HG02759 (cell line): ENCODE measurements around the gene MRLN.
A peak's percentile ranks its signal among the peaks of the same experiment; 100 is the strongest.

Experiments
- ATAC-seq: cut with Tn5 transposase; IDR thresholded peaks from one replicate; pipeline ENCODE4 v1.9.1; 2021; ENCODE audit warnings: mild to moderate bottlenecking, moderate library complexity; ENCODE audit not compliant: unreplicated experiment

MRLN gene

DNA sequence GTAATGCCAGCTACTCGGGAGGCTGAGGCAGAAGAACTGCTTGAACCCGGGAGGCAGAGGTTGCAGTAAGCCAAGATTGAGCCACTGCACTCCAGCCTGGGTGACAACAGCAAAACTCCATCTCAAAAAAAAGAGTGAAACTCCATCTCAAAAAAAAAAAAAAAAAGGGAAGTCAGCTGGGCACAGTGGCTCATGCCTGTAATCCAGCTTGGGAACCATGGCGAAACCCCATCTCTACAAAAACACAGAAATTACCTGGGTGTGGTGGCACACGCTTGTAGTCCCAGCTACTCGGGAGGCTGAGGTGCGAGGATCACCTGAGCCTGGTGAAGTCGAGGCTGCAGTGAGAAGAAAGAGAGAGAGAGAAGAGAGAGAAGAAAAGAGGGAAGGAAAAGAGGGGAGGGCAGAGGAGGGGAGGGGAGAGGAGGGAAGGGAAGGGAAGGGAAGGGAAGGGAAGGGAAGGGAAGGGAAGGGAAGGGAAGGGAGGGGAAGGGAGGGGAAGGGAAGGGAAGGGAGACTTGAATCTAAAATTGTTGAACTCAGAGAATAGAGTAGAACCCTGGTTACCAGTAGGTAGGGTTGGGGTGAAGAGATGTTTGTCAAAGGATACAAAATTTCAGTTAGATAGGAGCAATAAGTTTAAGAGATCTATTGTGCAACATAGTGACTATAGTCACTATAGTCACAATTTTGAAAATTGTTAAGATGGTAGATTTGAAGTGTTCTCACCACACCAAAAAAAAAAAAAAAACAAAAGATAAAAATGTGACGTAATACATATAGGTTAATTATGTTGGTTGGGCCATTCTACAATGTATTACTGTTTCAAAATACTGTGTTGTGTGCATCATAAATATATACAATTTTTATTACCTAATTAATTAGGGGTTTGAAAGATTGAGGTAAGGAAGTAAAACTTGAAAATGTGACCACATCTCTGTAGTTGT, 46.1 kb downstream of the MRLN start:
- ATAC-seq = no peak

DNA sequence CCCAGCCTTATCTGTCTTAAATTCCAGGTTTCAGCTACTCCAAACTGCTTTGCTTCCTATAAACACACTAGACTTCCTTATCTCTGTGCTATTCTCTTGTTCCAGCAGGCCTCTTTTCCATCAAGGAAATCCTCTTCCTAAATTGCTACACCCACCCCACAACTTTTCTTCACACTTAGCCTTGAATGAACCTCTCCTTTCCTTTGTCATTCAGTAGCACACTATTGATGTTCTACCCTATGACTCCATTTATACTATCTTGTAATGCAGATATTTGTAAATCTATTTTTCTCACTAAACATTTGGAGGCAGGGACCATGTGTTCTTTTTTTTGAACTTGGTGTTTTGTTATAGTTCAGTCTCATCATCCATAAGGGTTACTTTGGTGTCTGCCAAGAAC, 47.3 kb downstream of the MRLN start:
- no peak for ATAC-seq

- ATAC-seq = no peak
These were observed 48.6 kb downstream of the MRLN start for GRCh38 chr10:59704630-59705029.

DNA sequence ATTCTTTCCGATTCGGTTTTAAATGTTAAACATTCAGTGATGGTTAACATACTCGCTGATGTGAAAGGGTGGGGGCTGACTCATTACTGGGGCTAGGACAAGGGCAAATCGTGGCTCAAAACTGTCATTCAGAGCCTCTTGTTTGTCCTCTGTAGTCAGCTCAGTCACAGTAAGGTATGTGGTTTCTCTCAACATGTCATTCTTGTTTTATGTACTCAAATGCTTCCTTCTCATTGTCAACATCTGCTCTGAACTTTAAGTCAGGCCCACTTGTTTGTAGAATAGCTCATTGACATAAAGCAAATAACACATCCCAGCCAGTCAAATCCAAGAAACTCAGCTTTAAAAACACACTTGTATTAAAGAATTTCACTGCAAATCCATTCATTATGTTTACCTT, 50.9 kb downstream of the MRLN start:
- peak; percentile 52 for ATAC-seq

- no peak for ATAC-seq
These were observed 52.5 kb downstream of the MRLN start for GRCh38 chr10:59700709-59701108.

DNA sequence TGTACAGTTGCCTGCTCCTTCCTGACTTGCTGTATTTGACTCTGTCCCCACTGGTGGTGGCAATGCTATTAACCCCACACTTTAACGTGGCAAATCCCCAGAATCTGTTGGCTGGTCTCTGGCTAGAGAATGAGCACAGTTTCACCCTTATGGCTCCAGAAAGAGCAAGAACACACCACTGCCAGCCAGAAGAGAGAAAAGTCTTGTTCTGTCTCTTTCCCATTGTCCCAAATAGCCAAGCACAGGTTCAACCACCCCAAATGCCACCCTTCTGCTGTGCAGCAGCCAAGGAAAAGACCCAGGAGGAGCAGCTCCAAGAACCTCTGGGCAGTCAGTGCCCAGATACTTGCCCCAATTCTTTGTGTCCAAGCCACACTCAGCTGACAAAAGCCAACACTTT, 54.9 kb downstream of the MRLN start:
- ATAC-seq = no peak

GRCh38 chr10:59695637-59696036, 57.6 kb downstream of the MRLN start:
- ATAC-seq = no peak

- no peak for ATAC-seq
These were observed 58.3 kb downstream of the MRLN start for GRCh38 chr10:59694936-59695335.

- no peak for ATAC-seq
These were observed 61.1 kb downstream of the MRLN start for GRCh38 chr10:59692113-59692512.

DNA sequence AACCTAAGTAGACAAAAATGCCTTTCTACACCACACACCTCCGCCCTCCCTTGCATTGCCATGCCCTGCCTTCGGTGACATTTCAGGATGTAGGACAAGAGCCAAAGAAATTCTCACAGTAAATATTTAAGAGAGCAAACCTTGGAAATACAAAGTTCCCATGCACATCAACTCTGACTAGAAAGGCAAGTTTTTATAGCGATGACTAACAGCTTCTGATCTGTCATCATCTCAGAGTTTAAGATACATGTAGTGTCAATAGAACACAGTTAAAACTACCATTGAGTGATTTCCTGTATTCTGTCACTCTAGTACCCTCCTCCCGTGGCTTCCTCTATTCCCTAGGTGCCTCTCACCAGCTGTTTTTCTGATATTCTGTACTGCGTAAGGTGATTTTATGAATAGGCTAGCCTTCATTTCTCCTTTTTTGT, 64.3 kb downstream of the MRLN start:
- ATAC-seq = no peak

DNA sequence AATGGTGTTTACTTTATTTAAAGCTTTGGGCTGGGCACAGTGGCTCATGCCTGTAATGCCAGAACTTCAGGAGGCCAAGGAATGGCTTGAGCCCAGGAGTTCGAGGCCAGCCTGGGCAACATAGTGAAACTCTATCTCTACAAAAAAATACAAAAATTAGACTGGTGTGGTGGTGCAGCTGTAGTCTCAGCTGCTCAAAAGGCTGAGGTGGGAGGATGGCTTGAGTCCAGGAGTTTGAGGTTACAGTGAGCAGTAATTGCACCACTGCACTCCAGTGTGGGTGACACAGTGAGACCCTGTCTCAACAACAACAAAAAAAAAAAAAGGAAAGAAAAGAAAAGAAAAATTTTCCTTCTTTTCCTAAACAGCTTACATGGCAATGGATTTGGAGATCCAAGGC, 65.6 kb downstream of the MRLN start:
- no peak for ATAC-seq
